WTC11 (cell line): Measurements from ENCODE around the gene ERCC5.

Source experiments
- AR ChIP-seq: fragments of 250-450 bp; sonication (Bioruptor Pico); IDR thresholded peaks from 2 replicates; pipeline ENCODE4 v1.9.0; 2021; ENCODE audit warnings: mild to moderate bottlenecking
- CTCF ChIP-seq: fragments of 200-600 bp; IDR thresholded peaks from 2 replicates; pipeline ENCODE4 v1.8.0; 2022; ENCODE audit warnings: antibody characterized with exemption
- NR3C1 ChIP-seq: sonication (generic); formaldehyde crosslinking; conservative IDR thresholded peaks from 2 replicates; pipeline ENCODE4 v1.8.1; 2023; ENCODE audit warnings: low read depth, mild to moderate bottlenecking, missing genetic modification reagents
- ZBTB43 ChIP-seq: sonication (generic); formaldehyde crosslinking; IDR thresholded peaks from 2 replicates; pipeline ENCODE4 v1.8.1; 2023; ENCODE audit warnings: mild to moderate bottlenecking, missing genetic modification reagents
- ZMAT4 ChIP-seq: fragments of 250-450 bp; sonication (Bioruptor Pico); IDR thresholded peaks from 2 replicates; pipeline ENCODE4 v1.9.0; 2021; ENCODE audit warnings: mild to moderate bottlenecking
- ZNF232 ChIP-seq: sonication (generic); formaldehyde crosslinking; IDR thresholded peaks from 2 replicates; pipeline ENCODE4 v1.8.0; 2022; ENCODE audit warnings: mild to moderate bottlenecking, missing genetic modification reagents
- ZNF317 ChIP-seq: sonication (generic); formaldehyde crosslinking; IDR thresholded peaks from 2 replicates; pipeline ENCODE4 v1.8.1; 2023; ENCODE audit warnings: low read depth, mild to moderate bottlenecking, moderate library complexity, missing genetic modification reagents, borderline replicate concordance
- TF ChIP-seq, protein P1 (sequence below): sonication (generic); formaldehyde crosslinking; IDR thresholded peaks from 2 replicates; pipeline ENCODE4 v1.8.1; 2022; ENCODE audit warnings: low read depth, mild to moderate bottlenecking, moderate library complexity, missing genetic modification reagents, borderline replicate concordance
- TF ChIP-seq, protein P2 (sequence below): sonication (generic); formaldehyde crosslinking; IDR thresholded peaks from 2 replicates; pipeline ENCODE4 v1.8.0; 2022; ENCODE audit warnings: mild to moderate bottlenecking, missing genetic modification reagents

GRCh38 chr13:102862624-102863210 lies 16.9 kb downstream of the ERCC5 start:
- TF ChIP-seq ZBTB43 (no peak), ZNF317 (CRISPR knock-in tag) (no peak), CTCF (no peak), ZNF232 (CRISPR knock-in tag) (no peak), ZMAT4 (CRISPR knock-in tag) (no peak), AR (CRISPR knock-in tag) (no peak), NR3C1 (CRISPR knock-in tag) (no peak)
- TF ChIP-seq, protein P1, sequence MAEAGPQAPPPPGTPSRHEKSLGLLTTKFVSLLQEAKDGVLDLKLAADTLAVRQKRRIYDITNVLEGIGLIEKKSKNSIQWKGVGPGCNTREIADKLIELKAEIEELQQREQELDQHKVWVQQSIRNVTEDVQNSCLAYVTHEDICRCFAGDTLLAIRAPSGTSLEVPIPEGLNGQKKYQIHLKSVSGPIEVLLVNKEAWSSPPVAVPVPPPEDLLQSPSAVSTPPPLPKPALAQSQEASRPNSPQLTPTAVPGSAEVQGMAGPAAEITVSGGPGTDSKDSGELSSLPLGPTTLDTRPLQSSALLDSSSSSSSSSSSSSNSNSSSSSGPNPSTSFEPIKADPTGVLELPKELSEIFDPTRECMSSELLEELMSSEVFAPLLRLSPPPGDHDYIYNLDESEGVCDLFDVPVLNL = no peak
- TF ChIP-seq, protein P2, sequence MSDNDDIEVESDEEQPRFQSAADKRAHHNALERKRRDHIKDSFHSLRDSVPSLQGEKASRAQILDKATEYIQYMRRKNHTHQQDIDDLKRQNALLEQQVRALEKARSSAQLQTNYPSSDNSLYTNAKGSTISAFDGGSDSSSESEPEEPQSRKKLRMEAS (CRISPR knock-in tag) = no peak
